Suprapubic skin (tissue), 4 donors: Measurements from ENCODE around the gene SIT1.

ENCODE experiments used
- CTCF ChIP-seq, 2 donors: fragments of 200-600 bp in 1 of 2; fragments of 450-650 bp in 1 of 2; sonication (generic) in 1 of 2; IDR thresholded peaks; one replicate each; pipeline ENCODE4 v1.5.1; 2016 to 2019; ENCODE audit warnings: antibody characterized with exemption in 2 of 2, mild to moderate bottlenecking in 1 of 2, moderate library complexity in 1 of 2
- EP300 ChIP-seq: sonication (generic); formaldehyde crosslinking; IDR thresholded peaks from one replicate; pipeline ENCODE4 v1.6.1; 2017; ENCODE audit warnings: antibody characterized with exemption
- POLR2A ChIP-seq, 2 donors: fragments of 450-650 bp; IDR thresholded peaks; one replicate each; pipeline ENCODE4 v1.6.1; 2017; ENCODE audit warnings: antibody characterized with exemption in 2 of 2, mild to moderate bottlenecking in 2 of 2, moderate library complexity in 2 of 2
- POLR2AphosphoS5 ChIP-seq, 3 donors: sonication (generic); formaldehyde crosslinking; IDR thresholded peaks; one replicate each; pipeline ENCODE4 v1.6.1; 2017; ENCODE audit warnings: antibody characterized with exemption in 3 of 3

GRCh38 chr9:35603986-35604577 lies 46.6 kb downstream of the SIT1 start:
- peak; percentile 94 for TF ChIP-seq CTCF (IDR thresholded peaks at IDR 0.05)
- peak in 1 of 2 donors; percentile 53 for TF ChIP-seq POLR2A (IDR thresholded peaks at IDR 0.05)
- no peak for TF ChIP-seq EP300
- peak in 2 of 3 donors; percentile 43 to 73 for TF ChIP-seq POLR2AphosphoS5 (IDR thresholded peaks at IDR 0.05)
